Measurements from ENCODE around the gene MTNR1A.

Gene MTNR1A

GRCh38 chr4:186584912-186585311 lies 29.5 kb upstream of the MTNR1A start:
- no peak for DNase-seq (ENCODE audit: extremely low read depth, low read depth)
- TF ChIP-seq CTCF (IDR thresholded peaks at IDR 0.05; ENCODE audit: low read depth, low read length), result no peak

- TF ChIP-seq CTCF (IDR thresholded peaks at IDR 0.05; ENCODE audit: low read depth, low read length), result no peak
- DNase-seq (ENCODE audit: extremely low read depth, low read depth), result no peak
Measured at GRCh38 chr4:186581421-186581820, 26.1 kb upstream of the MTNR1A start.

GRCh38 chr4:186580669-186581068 lies 25.3 kb upstream of the MTNR1A start:
- DNase-seq (ENCODE audit: extremely low read depth, low read depth), result no peak
- no peak for TF ChIP-seq CTCF (IDR thresholded peaks at IDR 0.05; ENCODE audit: low read depth, low read length)

GRCh38 chr4:186570193-186570996 lies 15.0 kb upstream of the MTNR1A start:
- DNase-seq (ENCODE audit: extremely low read depth, low read depth), result no peak
- TF ChIP-seq CTCF (IDR thresholded peaks at IDR 0.05; ENCODE audit: low read depth, low read length), result no peak

GRCh38 chr4:186569533-186570192 lies 14.3 kb upstream of the MTNR1A start:
- TF ChIP-seq CTCF (IDR thresholded peaks at IDR 0.05; ENCODE audit: low read depth, low read length), result no peak

GRCh38 chr4:186566068-186566467 lies 10.7 kb upstream of the MTNR1A start:
- DNase-seq (ENCODE audit: extremely low read depth, low read depth), result no peak
- TF ChIP-seq CTCF (IDR thresholded peaks at IDR 0.05; ENCODE audit: low read depth, low read length), result no peak

More at GRCh38 chr4:186569533-186570192, 14.3 kb upstream of the MTNR1A start:
- DNase-seq (ENCODE audit: extremely low read depth, low read depth), result no peak

GRCh38 chr4:186563761-186564160 lies 8.4 kb upstream of the MTNR1A start:
- no peak for TF ChIP-seq CTCF (IDR thresholded peaks at IDR 0.05; ENCODE audit: low read depth, low read length)
- DNase-seq (ENCODE audit: extremely low read depth, low read depth), result no peak
